Stimulated activated CD4-positive, alpha-beta T cell treated with anti-CD3 and anti-CD28 coated beads, Interleukin-1b, Interleukin-23, amount 100 ng/mL, for 48 hours (primary cell): ENCODE measurements around the gene UBE2E3.
"Not testable (repeated sequence)": the region's sequence is repeated elsewhere in the genome, so short reads cannot be mapped to it uniquely, and the experiment has no call there.

Experiments used
- DNase-seq: peaks from one replicate; pipeline ENCODE4 v3.0.0-alpha.2; 2020

UBE2E3 gene

GRCh38 chr2:181036848-181037603 is 56.6 kb downstream of the UBE2E3 start:
- DNase-seq: peak; percentile 32

GRCh38 chr2:181037922-181038321 is 57.5 kb downstream of the UBE2E3 start:
- DNase-seq: peak; percentile 16

GRCh38 chr2:181038796-181039195 is 58.4 kb downstream of the UBE2E3 start:
- DNase-seq: no peak

- not testable (repeated sequence) for DNase-seq
Measured at GRCh38 chr2:181040839-181041238, 60.4 kb downstream of the UBE2E3 start.

- peak; percentile 22 for DNase-seq
Measured at GRCh38 chr2:181041661-181042060, 61.3 kb downstream of the UBE2E3 start.

GRCh38 chr2:181042706-181043105 is 62.3 kb downstream of the UBE2E3 start:
- DNase-seq: no peak

- no peak for DNase-seq
Measured at GRCh38 chr2:181046833-181047232, 66.4 kb downstream of the UBE2E3 start.

- no peak for DNase-seq
Measured at GRCh38 chr2:181047829-181048228, 67.4 kb downstream of the UBE2E3 start.

- no peak for DNase-seq
Measured at GRCh38 chr2:181051861-181052522, 71.6 kb downstream of the UBE2E3 start.

- no peak for DNase-seq
Measured at GRCh38 chr2:181052523-181052891, 72.1 kb downstream of the UBE2E3 start.

- no peak for DNase-seq
Measured at GRCh38 chr2:181054256-181054655, 73.9 kb downstream of the UBE2E3 start.

GRCh38 chr2:181054843-181055242 is 74.4 kb downstream of the UBE2E3 start:
- no peak for DNase-seq

GRCh38 chr2:181058378-181059269 is 78.2 kb downstream of the UBE2E3 start:
- peak; percentile 8 for DNase-seq

GRCh38 chr2:181063696-181064095 is 83.3 kb downstream of the UBE2E3 start:
- no peak for DNase-seq

GRCh38 chr2:181065458-181065857 is 85.1 kb downstream of the UBE2E3 start:
- DNase-seq: no peak

GRCh38 chr2:181066333-181066732 is 85.9 kb downstream of the UBE2E3 start:
- DNase-seq: no peak

- DNase-seq: no peak
Measured at GRCh38 chr2:181070119-181070835, 89.9 kb downstream of the UBE2E3 start.

GRCh38 chr2:181070836-181071200 is 90.4 kb downstream of the UBE2E3 start:
- DNase-seq: no peak

GRCh38 chr2:181072486-181073235 is 92.3 kb downstream of the UBE2E3 start:
- DNase-seq: no peak

GRCh38 chr2:181073896-181074295 is 93.5 kb downstream of the UBE2E3 start:
- no peak for DNase-seq

GRCh38 chr2:181074457-181074856 is 94.1 kb downstream of the UBE2E3 start:
- no peak for DNase-seq

GRCh38 chr2:181076658-181077057 is 96.3 kb downstream of the UBE2E3 start:
- DNase-seq: no peak
